Endodermal cell (in vitro differentiated cells): ENCODE data around the gene AKAP6. TPM values are rescaled to one million over a fixed set of nuclear protein-coding genes. Genes with fewer than 3 reads are reported as not detected.

ENCODE experiments used
- DNase-seq: peaks from one replicate; pipeline ENCODE4 v3.0.0-alpha.2; 2017
- H3K27ac ChIP-seq: 2 replicates; pipeline ENCODE4 v1.5.1; 2013; ENCODE audit warnings: mild to moderate bottlenecking, low read depth, low read length, moderate library complexity
- H3K27me3 ChIP-seq: 2 replicates; pipeline ENCODE4 v1.6.1; 2013; ENCODE audit warnings: mild to moderate bottlenecking, low read length, moderate library complexity; ENCODE audit not compliant: insufficient read depth, control insufficient read depth, poor library complexity, severe bottlenecking
- H3K36me3 ChIP-seq: 2 replicates; pipeline ENCODE4 v1.7.0; 2013; ENCODE audit warnings: mild to moderate bottlenecking, low read length, moderate library complexity; ENCODE audit not compliant: control insufficient read depth, insufficient read depth
- H3K4me1 ChIP-seq: one replicate; pipeline ENCODE4 v1.7.0; 2013; ENCODE audit warnings: low read length; ENCODE audit not compliant: control insufficient read depth, insufficient read depth
- H3K4me3 ChIP-seq: 2 replicates; pipeline ENCODE4 v1.5.1; 2013; ENCODE audit warnings: mild to moderate bottlenecking, low read length, moderate library complexity
- H3K9ac ChIP-seq: 2 replicates; pipeline ENCODE4 v1.6.1; 2013; ENCODE audit warnings: mild to moderate bottlenecking, low read length, moderate library complexity; ENCODE audit not compliant: poor library complexity, severe bottlenecking; ENCODE audit errors: extremely low read depth
- H3K9me3 ChIP-seq: 2 replicates; pipeline ENCODE4 v1.6.1; 2013; ENCODE audit warnings: mild to moderate bottlenecking, low read length, moderate library complexity; ENCODE audit not compliant: control insufficient read depth
- H3K27ac Mint-ChIP-seq: 2 replicates; pipeline ENCODE4 v1.8.0; 2020; ENCODE audit warnings: mixed read lengths
- H3K27me3 Mint-ChIP-seq: 2 replicates; pipeline ENCODE4 v1.8.0; 2021; ENCODE audit warnings: mild to moderate bottlenecking, mixed read lengths; ENCODE audit not compliant: insufficient read depth
- H3K36me3 Mint-ChIP-seq: 2 replicates; pipeline ENCODE4 v1.8.0; 2020; ENCODE audit warnings: low read depth, mixed read lengths
- H3K4me1 Mint-ChIP-seq: 2 replicates; pipeline ENCODE4 v1.8.0; 2020; ENCODE audit warnings: mixed read lengths
- H3K4me3 Mint-ChIP-seq: 2 replicates; pipeline ENCODE4 v1.8.0; 2020; ENCODE audit warnings: mild to moderate bottlenecking, moderate library complexity, mixed read lengths
- H3K9me3 Mint-ChIP-seq: 2 replicates; pipeline ENCODE4 v1.8.0; 2020; ENCODE audit warnings: mild to moderate bottlenecking, mixed read lengths
- WGBS, 2 experiments: methylation state at CpG; one replicate each; pipeline versions ENCODE4 v1.1.5 to v1.1.7; 2013; ENCODE audit warnings: missing lambda C conversion rate in 2 of 2, mixed read lengths in 1 of 2; ENCODE audit not compliant: insufficient coverage in 1 of 2, insufficient read length in 1 of 2; 5-methylcytosine and 5-hydroxymethylcytosine counted together
- total RNA-seq, 2 donors: library from RNA; stranded (reverse); fragmentation: NEBNext Ultra II Directional in 1 of 2; extraction: Animal tissue kit (Norgen Biotek cat#: 25700) in 1 of 2; gene quantifications; 2 replicates in 1 of 2; 3 replicates in 1 of 2; pipeline ENCODE4 v1.2.1, GENCODE V29; 2021
- TF ChIP-seq, protein P1 (sequence below): fragments of 200-600 bp; sonication (generic); conservative IDR thresholded peaks from 2 replicates; pipeline ENCODE4 v1.5.0; 2021; ENCODE audit warnings: antibody characterized with exemption, mild to moderate bottlenecking

AKAP6 gene
- total RNA-seq, 2 donors from 2014 or later, result 4.3 to 5.0 TPM

DNA sequence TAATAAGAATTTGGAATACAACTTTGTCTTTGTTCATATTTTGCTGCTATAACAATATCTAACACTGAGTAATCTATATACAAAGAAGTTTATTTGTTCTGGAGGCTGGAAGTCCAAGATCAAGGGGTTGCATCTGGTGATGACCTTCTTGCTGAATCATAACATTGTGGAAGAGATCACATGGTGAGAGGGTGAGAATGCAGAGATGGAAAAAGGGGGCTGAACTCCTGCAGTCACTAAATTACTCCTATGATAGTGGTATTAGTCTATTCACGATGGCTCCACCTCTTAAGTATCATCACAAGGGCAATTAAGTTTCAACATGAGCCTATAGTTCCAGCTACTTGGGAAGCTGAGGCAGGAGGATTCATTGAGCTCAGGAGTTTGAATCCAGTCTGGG is 4.5 kb upstream of the AKAP6 start:
- H3K4me3 Mint-ChIP-seq, result no peak overlapping the region
- H3K27ac Mint-ChIP-seq, result no peak overlapping the region
- no peaks in the 10 kb centered on the region for H3K27me3 Mint-ChIP-seq
- no peaks in the 10 kb centered on the region for H3K4me1 ChIP-seq
- no peak overlapping the region for H3K9ac ChIP-seq
- no peaks in the 10 kb centered on the region for H3K4me1 Mint-ChIP-seq
- no peaks in the 10 kb centered on the region for H3K9me3 ChIP-seq
- H3K27ac ChIP-seq, result no peak overlapping the region
- no peaks in the 10 kb centered on the region for H3K36me3 Mint-ChIP-seq
- TF ChIP-seq, protein P1, sequence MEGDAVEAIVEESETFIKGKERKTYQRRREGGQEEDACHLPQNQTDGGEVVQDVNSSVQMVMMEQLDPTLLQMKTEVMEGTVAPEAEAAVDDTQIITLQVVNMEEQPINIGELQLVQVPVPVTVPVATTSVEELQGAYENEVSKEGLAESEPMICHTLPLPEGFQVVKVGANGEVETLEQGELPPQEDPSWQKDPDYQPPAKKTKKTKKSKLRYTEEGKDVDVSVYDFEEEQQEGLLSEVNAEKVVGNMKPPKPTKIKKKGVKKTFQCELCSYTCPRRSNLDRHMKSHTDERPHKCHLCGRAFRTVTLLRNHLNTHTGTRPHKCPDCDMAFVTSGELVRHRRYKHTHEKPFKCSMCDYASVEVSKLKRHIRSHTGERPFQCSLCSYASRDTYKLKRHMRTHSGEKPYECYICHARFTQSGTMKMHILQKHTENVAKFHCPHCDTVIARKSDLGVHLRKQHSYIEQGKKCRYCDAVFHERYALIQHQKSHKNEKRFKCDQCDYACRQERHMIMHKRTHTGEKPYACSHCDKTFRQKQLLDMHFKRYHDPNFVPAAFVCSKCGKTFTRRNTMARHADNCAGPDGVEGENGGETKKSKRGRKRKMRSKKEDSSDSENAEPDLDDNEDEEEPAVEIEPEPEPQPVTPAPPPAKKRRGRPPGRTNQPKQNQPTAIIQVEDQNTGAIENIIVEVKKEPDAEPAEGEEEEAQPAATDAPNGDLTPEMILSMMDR, result no peak
- 94% methylated on average over 1 of the region's 1 CpG; no CpG with 5 or more reads in 1 of the 2 experiments for WGBS, 2 experiments
- H3K36me3 ChIP-seq, result no peaks in the 10 kb centered on the region
- no peaks in the 10 kb centered on the region for H3K27me3 ChIP-seq
- no peaks in the 10 kb centered on the region for H3K9me3 Mint-ChIP-seq
- no peak overlapping the region for H3K4me3 ChIP-seq
- no peak for DNase-seq

DNA sequence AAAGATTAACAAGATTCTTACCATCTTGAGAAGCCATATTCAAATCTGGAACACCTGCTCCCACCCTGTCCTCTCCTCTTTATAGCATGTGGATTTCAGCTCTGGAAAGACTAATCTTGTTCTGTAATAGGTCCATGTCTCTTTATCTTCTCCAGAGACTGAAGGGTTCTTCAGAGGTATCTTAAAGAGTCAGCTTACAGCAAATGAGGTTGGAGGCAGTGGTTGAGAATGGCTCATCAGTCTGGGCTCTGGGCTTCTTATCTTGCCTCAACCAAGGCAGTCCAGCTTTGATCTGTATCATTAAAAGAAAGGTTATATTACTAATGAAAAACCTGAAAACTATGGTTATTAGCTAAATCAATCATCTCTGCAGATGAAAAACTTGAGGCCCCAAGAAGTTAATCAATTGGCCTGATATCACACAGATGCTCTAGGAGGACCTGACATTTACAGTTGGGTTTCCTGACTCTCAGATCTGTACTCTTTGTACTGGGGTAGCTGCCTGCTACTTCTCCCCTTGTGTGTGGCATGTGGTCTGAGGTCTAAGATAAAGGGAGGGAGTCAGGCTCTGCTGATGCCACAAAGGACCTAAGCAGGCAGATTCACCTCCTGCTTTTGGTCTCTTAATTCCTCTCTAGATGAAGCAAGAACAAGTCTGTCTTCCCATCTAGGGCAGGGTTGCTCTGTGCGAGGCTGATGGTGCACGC is 1.7 kb upstream of the AKAP6 start:
- 83 to 98% methylated on average over 2 of the region's 2 CpGs for WGBS, 2 experiments

DNA sequence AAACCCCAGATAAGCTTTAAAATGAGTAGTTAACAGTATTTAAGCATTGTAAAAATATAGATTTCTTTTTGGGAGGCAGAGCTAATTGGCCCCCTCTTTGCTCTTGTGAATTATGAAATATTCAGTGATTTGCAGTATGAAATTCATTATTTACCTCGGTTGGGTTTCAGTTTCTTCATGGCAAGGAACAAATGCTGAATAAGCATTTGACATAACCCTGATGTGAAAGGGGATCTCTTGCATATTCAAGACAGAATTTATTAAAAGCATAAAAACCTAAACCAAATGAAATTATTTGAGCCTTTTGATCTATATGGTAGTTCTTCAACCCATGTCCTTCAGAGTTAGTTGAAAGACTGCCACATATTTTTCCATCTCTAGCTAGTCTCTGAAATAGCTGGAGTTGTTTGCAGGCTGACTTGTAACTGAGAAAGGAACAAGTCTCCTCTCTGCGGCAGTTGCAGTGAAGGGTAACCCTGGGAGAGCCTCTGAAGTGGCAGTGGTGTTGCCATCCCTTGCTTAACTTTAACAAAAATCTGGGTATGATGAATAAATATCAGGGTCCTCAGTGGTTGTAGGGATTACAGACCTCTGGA is 690 bp downstream of the AKAP6 start:
- Histone ChIP-seq H3K9ac (no peak overlapping the region), H3K4me3 (no peak overlapping the region), H3K4me1 (no peaks in the 10 kb centered on the region), H3K27ac (peak overlapping the region; percentile 55), H3K36me3 (no peaks in the 10 kb centered on the region), H3K27me3 (no peaks in the 10 kb centered on the region), H3K9me3 (no peaks in the 10 kb centered on the region)
- H3K27me3 Mint-ChIP-seq, result no peaks in the 10 kb centered on the region
- TF ChIP-seq, protein P1, result no peak
- H3K36me3 Mint-ChIP-seq, result no peaks in the 10 kb centered on the region
- H3K4me3 Mint-ChIP-seq, result no peak overlapping the region
- WGBS, 2 experiments, result 80 to 87% methylated on average over 1 to 2 of the region's 2 CpGs
- H3K27ac Mint-ChIP-seq, result no peak overlapping the region
- no peaks in the 10 kb centered on the region for H3K9me3 Mint-ChIP-seq
- no peak for DNase-seq
- H3K4me1 Mint-ChIP-seq, result peaks cover 4% of the 10 kb centered on the region

More for the DNA sequence above, 1.7 kb upstream of the AKAP6 start:
- H3K27ac ChIP-seq, result no peak overlapping the region
- TF ChIP-seq, protein P1, result no peak
- H3K9me3 ChIP-seq, result no peaks in the 10 kb centered on the region
- Mint-ChIP-seq H3K27me3 (no peaks in the 10 kb centered on the region), H3K4me1 (peaks cover 4% of the 10 kb centered on the region), H3K9me3 (no peaks in the 10 kb centered on the region), H3K4me3 (no peak overlapping the region), H3K27ac (no peak overlapping the region), H3K36me3 (no peaks in the 10 kb centered on the region)
- no peaks in the 10 kb centered on the region for H3K36me3 ChIP-seq
- no peak overlapping the region for H3K9ac ChIP-seq
- no peaks in the 10 kb centered on the region for H3K4me1 ChIP-seq
- H3K27me3 ChIP-seq, result no peaks in the 10 kb centered on the region
- DNase-seq, result no peak
- no peak overlapping the region for H3K4me3 ChIP-seq
